GM11168 (cell line): ENCODE data around the gene ZMYND8.
"Not testable (repeated sequence)": the region's sequence is repeated elsewhere in the genome, so short reads cannot be mapped to it uniquely, and the experiment has no call there.

Source experiments
- in situ Hi-C: fragments of 300-500 bp; cut with MboI; formaldehyde crosslinking; loops from one replicate; pipeline ENCODE4 v1.12.0; 2022; ENCODE audit warnings: low sequenced_read_pairs; ENCODE audit not compliant: unreplicated experiment

Gene ZMYND8

DNA sequence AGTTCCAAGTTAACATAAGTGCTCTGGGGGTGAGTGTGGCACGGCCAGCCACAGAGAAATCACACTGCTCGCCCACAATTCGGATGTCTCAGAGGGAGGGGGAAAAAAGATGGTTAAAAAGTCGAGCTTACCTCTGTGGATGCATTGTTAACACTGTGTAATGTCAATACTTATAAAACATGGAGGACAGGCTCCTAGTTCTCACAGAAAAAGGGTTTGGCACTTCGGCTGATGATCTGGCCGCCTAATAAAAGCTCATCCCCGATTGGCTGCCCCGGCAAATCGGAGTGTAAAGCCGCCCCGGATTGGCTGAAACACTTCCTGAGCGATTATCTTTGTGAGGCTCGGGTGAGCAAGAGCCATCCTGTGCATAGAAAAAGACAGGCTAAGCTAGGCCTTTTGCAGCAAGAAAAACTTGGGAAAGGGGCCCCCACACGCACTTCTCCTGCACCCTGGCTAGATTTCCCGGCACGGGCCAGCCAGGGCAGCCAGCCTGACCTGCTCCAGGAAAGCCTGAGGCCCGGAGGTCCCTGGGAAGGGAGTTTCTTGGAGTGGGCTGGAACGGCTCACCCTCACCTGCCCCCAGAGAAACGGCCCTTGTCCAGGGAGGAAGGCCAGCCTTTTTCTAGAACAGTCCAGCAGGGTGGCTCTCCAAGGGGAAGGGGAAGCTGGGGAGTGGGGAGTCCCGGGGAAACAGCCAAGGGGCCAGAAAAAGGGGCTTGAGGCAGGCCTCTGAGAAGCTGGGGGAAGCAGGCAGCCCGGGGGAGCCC, at the start of gene ZMYND8:
TSS of gene ZMYND8 (minus strand) at position 174 of the 770 bp plus-strand sequence. CDS start at position 145, 29 bp downstream.
- in situ Hi-C loops: no loop called here

DNA sequence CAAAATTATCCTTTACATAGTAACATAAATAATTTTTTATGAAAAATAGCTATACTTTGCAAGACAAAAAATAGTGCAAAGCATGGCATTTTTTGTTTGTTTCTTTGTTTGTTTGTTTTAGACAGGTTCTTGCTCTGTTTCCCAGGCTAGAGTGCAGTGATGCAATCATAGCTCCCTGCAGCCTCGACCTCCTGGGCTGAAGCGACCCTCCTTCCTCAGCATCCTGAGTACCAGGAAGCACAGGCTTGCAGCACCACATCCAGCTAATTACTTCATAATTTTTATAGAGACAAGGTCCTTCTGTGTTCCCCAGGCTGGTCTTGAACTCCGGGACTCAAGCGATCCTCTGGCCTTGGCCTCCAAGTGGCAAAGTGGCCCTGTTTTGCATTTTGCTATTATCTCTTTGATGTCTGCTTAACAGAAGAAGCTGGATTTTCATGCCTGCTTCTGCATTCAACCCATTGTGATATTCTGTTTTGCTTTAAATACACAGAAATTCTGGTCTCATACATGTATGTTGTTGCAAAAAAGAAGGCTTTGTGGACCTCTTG, 49.4 kb upstream of the ZMYND8 start:
- in situ Hi-C loops: no loop called here

DNA sequence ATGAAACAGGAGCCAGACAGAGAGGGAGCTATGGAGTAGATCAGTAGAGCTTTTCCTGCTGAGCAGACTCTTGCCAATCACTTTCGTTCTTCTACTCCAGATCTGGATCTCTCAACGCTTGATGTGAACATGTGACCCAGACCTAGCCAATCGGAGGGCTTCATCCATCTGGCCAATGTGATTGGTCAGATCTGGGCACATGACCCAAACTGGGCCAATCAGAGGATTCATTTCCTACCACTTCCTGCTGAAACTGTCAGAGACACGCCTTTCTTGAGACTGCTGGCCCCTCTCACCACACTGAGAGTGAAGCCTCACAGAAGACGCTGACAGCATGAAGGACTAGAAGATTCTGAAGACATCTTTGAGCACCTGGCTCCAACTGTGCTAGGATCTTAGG, 44.2 kb upstream of the ZMYND8 start:
- in situ Hi-C loops: loop anchor here (5.0 kb wide), 1 partner anchor 97 kb away; no protein-coding TSS in a partner anchor

DNA sequence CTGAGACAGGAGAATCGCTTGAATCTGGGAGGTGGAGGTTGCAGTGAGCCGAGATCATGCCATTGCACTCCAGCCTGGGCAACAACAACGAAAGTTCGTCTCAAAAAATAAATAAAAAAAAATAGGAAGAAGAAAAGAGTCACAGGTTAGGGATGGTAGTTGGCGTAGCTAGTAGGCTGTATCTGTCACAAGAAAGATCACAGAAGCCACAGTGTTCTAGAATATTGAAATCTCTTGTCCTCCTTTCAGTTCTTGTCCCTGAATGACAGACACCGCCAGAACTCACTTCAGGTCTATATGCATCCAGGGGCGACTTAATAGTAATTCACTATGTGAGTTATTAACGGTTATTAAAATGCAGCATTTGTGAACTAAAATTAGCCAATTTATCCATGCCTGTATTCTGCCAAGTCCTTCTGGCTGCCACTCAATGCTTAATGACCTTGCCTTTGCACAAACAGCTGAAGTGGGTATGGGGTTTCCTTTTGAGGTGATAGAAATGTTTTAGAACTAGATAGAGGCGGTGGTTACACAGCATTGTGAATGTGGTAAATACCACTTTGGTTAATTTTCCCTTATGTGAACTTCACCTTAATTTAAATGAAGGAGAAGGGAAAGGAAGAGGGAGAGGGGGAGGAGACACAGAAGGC, 41.3 kb upstream of the ZMYND8 start:
- in situ Hi-C loops: loop anchor here (10.0 kb wide), 1 partner anchor 227 kb away; no protein-coding TSS in a partner anchor

DNA sequence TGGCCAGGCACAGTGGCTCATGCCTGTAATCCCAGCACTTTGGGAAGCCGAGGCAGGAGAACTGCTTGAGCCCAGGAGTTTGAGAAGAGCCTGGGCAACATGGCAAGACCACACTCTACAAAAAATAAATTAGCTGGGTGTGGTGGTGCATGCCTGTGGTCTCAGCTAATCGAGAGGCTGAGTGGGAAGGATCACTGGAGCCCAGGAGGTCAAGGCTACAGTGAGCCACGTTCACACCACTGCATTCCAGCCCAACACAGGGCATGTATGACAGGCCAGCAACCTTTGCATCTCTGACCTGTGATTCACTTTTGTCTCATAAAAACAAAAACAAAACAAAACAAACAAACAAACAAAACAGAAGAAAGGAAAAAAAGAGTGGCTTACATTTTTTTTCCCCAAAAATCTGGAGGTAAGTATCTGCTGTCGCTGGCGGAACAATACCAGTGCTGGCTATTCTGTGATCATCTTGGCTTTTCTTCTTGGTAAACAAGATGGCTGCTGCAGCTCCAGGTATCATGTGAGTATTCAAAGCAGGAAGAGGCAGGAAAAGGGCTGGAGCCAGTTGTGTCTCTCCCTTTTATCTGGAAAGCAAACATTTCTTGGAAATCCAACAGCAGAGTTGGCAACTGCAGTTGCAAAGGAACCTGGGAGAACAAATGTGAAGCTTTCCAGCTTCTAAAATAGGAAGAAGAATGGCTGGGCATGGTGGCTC, 40.4 kb upstream of the ZMYND8 start:
- in situ Hi-C loops: loop anchor here (10.0 kb wide), 1 partner anchor 228 kb away; no protein-coding TSS in a partner anchor

DNA sequence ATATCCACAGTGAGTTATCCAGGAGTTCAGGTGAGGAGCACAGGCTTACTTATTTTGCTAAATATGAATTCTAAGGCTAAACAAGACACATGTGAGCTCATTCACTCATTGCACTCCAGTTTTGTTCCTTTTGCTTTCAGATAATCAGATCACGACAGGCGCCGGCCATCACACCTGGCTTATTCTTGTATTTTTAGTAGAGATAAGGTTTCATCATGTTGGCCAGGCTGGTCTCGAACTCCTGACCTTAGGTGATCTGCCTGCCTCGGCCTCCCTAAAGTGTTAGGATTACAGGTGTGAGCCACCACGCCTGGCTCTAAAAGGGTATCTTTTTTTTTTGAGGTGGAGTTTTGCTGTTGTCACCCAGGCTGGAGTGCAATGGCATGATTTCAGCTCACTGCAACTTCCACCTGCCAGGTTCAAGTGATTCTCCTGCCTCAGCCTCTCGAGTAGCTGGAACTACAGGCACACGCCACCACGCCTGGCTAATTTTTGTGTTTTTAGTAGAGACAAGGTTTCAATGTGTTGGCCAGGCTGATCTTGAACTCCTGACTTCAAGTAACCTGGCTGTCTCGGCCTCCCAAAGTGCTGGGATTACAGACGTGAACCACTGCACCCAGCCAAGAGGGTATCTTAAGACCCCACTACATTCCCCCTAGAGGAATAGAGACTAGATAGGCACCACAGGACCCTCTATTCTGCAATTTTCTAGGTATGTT, 37.5 kb upstream of the ZMYND8 start:
- in situ Hi-C loops: loop anchor here (10.0 kb wide), 1 partner anchor 231 kb away; no protein-coding TSS in a partner anchor

DNA sequence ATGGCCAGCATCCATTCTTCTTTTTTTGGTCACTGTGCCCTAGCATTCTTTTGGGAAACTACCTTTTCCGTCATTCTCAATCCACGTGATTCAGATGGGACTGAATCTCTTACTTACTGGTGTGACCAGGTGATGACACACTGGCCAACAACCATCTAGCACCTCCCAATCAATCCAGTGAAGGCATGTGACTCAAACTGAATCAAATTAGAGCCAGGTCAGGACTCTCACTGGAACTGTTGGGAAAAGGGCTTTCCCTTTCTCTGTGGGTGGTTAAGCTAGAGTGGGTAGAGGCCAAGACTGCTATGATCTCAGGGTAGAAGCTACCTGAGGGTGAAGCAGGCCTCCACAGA, 36.2 kb upstream of the ZMYND8 start:
- in situ Hi-C loops: loop anchor here (10.0 kb wide), 1 partner anchor 232 kb away; no protein-coding TSS in a partner anchor

DNA sequence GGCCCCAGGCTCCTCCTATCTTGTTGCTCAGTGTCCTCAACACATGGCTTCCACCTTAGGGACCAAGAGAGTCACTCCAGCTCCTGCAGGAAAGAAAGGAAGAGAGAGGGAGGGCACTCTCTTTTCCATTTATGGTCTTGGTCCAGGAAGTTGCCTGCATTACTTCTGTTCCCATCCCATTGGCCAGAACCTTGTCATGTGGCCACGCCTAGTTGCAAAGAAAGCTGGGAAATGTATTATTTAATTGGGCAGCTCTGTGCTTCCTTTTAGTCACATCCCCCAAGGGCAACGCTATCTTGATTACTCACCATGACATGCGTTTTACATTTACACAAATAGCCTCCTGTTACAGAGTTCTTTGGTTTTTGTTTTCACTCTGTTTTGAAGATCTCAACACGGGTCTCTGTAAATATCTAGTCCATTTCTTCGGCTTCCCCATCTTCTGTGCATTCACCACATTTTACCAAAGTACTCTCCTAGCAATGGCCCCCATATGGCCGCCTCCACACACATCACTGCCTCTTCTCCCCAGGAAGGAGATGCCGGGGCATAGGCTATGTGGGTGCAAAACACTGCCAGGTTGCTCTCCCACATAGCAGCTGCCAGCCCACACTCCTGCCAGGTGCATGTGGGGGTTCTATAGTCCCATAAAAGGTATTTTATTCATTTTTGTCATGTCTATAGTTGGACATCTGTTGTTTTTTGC, 35.7 kb upstream of the ZMYND8 start:
- in situ Hi-C loops: loop anchor here (10.0 kb wide), 1 partner anchor 233 kb away; no protein-coding TSS in a partner anchor

DNA sequence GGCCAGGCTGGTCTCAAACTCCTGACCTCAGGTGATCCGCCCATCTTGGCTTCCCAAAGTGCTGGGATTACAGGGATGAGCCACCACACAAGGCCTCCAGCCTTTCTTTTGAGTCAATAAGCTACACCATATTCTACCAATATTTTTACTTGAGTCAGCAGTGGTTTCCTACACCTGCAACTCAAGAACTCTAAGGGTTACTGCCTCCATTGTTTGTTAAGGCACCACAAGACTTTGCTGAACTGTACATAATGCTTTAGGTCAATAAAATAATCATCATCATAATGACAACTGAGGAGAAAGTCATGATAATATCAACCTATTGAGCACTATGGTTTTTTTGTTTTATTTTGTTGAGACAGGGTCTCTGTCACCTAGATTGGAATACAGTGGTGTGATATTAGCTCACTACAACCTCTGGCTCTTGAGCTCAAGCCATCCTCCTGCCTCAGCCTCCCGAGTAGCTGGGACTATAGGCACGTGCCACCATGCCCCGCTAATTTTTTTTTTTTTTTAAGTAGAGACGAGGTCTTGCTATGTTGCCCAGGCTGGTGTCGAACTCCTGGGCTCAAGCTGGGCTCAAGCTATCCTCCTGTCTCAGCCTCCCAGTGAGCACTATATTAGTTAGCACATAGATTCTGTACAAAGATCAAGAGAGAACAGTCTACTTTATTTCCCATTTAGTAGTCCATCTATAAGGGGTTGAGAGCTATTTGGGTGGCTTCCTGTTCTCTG, 34.9 kb upstream of the ZMYND8 start:
- in situ Hi-C loops: loop anchor here (10.0 kb wide), 1 partner anchor 233 kb away; no protein-coding TSS in a partner anchor

DNA sequence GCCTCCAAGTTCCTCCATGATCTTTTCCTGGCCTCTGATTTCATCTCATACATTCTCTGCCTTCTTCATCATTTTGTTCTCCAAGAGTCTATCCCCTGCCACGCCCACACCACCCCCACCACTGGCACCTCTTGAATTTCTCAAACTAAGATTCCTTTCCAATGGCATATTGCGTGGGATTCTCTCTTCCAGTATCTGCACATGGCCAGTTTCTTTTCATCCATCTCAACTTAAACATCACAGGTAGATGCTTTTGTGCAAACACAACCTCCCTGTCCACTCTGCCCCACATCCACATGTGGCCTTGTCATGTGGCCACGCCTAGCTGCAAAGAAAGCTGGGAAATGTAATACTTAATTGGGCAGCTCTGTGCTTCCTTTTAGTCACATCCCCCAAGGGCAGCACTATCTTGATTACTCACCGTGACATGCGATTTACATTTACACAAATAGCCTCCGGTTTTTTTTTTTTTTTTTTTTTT, 33.4 kb upstream of the ZMYND8 start:
- in situ Hi-C loops: loop anchor here (5.0 to 10.0 kb wide), 3 partner anchors 125 to 235 kb away; no protein-coding TSS in a partner anchor

DNA sequence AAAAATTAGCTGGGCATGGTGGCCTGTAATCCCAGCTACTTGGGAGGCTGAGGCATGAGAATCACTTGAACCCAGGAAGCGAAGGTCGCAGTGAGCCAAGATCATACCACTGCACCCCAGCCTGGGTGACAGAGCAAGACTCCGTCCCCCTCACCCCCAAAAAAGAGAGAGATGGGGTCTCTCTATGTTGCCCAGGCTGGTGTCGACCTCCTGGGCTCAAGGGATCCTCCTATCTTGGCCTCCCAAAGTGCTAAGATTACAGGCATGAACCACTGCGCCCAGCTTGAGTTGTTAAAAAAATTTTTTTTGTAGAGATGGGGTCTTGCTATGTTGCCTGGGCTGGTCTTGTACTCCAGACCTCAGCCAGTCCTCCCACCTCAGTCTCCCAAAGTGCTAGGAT, 29.5 kb upstream of the ZMYND8 start:
- in situ Hi-C loops: loop anchor here (5.0 to 10.0 kb wide), 2 partner anchors 121 to 174 kb away; no protein-coding TSS in a partner anchor

DNA sequence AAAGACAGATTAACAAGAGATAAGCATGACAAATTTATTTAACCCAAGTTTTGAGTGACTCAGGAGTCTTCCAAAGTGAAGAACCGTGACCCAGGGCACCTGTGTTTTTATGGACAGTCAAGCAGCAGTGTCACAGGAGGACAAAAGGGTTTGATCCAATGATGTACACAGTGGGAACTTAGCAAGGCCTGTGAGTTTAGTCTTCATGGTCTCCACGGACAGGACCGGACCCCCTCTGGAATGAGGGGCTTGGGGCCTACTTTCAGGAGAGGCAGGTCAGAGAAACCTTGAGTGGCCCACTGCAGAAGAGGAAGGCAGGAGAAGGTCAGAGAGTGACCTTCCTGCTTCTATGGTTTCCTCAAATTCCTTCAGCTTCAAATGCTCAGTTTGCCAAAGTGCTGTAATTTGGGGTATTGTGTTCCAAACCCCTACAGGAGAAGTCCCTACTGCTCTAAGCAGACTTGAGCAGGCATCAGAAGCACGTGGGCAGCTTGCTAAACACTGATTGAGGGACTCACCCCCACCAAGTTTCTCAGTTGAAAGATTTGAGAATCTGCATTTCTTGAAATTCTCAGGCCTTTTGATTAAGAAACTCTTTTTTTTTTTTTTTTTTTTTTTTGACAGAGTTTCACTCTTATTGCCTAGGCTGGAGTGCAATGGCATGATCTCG, 26.4 kb upstream of the ZMYND8 start:
- in situ Hi-C loops: loop anchor here (10.0 kb wide), 1 partner anchor 118 kb away; no protein-coding TSS in a partner anchor

DNA sequence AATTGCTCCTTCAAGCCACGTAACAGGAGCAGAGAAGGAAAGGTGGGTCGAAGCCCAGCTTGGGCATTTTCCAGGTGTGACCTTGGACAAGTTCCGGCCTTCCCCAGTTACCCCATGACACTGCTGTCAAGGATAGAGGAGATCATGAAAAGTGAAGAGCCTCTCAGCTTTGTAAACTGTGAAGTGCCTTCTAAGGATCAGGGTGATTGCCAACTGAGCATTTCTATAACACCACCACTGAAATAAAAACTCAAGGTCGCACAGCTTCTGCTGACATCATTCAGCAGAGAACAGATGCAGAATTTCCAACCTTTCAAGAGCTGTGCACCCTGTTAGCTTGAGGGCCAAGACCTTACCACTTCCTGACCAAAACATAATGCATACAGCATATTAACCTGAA, 24.0 kb upstream of the ZMYND8 start:
- in situ Hi-C loops: loop anchor here (10.0 kb wide), 1 partner anchor 116 kb away; no protein-coding TSS in a partner anchor

DNA sequence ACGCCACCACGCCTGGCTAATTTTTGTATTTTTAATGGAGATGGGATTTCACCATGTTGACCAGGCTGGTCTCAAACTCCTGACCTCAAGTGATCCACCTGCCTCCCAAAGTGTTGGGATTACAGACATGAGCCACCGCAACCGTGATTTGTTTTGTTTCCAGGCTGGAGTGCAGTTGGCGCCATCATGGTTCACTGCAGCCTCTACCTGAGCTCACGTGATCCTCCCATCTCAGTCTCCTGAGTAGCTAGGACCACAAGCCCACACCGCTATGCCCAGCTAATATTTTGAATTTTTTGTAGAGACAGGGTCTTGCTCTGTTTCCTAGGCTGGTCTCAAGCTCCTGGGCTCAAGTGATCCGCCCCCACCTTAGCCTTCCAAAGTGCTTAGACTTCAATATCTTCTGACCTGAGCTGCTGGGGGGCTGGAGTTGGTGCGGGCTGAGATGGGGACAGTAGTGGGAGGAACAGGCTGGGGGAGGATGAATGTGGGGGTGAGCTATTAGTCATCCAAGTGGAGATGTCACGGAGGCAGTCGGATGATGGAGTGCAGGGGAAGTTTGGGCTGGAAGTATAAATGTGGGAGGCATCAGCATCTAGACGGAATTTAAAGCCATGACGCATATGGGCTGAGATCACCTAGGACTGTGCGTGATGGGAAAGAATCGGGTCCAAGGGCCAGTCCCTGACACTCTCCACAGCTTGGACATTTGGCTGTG, 23.1 kb upstream of the ZMYND8 start:
- in situ Hi-C loops: loop anchor here (10.0 kb wide), 1 partner anchor 115 kb away; no protein-coding TSS in a partner anchor

DNA sequence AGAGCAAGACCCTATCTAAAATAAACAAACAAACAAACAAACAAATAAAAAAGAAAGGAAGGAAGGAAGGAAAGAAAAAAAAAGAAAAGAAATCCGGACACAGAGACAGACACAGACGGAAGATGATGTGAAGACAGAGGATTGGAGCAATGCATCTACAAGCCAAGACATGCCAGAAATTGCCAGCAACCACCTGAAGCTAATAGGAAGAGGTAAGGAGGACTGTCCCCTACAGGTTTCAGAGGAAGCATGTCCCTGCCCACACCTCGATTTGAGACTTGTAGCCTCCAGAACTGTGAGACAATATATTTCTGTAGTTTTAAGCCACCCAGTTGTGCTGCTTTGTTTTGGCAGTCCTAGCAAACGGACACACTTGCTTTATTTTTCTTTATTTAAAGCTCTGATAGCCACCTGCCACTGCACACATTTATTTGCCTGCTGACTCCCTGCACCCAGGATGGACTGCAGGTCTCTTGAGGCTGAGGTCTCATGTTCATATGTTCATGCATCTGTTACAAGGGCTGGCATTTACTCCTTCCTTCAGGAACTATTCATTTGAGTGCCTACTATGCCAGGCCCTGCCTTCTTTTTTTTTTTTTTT, 20.7 kb upstream of the ZMYND8 start:
- in situ Hi-C loops: no loop called here

DNA sequence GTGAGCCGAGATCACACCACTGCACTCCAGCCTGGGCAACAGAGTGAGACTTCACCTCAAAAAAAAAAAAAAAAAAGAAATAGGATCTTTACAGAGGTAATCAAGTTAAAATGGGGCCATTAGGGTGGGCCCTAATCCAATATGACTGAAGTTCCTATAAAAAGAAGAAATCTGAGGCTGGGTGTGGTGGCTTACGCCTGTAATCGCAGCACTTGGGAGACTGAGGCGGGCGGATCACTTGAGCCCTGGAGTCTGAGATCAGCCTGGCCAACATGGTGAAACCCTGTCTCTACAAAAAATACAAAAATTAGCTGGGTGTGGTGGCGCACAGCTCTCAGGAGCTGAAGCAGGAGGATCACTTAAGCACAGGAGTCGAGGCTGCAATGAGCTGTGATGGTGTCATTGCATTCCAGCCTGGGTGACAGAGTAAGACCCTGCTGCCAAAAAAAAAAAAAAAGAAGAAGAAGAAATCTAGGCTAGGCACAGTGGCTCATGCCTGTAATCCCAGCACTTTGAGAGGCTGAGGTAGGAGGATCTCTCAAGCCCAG, 19.7 kb upstream of the ZMYND8 start:
- in situ Hi-C loops: not testable (repeated sequence)
